ENCODE results near the gene WEE2.

The WEE2 gene

DNA sequence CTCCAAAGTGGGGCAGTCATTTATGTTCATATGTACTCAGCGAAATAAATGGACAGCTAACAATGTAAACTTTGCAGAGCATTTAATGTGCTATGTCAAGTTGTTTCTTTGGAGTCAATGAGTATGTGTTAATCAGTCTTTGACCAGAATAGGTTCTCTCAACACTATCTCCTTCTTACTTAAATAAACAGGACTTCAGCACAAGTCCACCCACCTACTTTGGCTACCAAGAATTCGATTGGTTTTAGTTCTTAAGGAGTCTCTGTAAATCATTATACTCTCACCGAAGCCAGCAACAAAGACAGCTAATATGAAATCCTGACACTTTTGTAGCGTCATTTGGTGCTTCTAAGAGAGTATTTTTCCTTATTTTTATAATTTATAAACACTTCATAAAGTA lies 6.9 kb downstream of the WEE2 start:
- TF ChIP-seq, protein P1, sequence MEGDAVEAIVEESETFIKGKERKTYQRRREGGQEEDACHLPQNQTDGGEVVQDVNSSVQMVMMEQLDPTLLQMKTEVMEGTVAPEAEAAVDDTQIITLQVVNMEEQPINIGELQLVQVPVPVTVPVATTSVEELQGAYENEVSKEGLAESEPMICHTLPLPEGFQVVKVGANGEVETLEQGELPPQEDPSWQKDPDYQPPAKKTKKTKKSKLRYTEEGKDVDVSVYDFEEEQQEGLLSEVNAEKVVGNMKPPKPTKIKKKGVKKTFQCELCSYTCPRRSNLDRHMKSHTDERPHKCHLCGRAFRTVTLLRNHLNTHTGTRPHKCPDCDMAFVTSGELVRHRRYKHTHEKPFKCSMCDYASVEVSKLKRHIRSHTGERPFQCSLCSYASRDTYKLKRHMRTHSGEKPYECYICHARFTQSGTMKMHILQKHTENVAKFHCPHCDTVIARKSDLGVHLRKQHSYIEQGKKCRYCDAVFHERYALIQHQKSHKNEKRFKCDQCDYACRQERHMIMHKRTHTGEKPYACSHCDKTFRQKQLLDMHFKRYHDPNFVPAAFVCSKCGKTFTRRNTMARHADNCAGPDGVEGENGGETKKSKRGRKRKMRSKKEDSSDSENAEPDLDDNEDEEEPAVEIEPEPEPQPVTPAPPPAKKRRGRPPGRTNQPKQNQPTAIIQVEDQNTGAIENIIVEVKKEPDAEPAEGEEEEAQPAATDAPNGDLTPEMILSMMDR (IDR thresholded peaks at IDR 0.05; ENCODE audit: low read depth, low read length), result no peak
- DNase-seq (ENCODE audit: extremely low read depth, low read depth), result no peak

GRCh38 chr7:141715794-141716689 lies 7.9 kb downstream of the WEE2 start:
- TF ChIP-seq, protein P1 (IDR thresholded peaks at IDR 0.05; ENCODE audit: low read depth, low read length), result no peak
- DNase-seq (ENCODE audit: extremely low read depth, low read depth), result no peak

DNA sequence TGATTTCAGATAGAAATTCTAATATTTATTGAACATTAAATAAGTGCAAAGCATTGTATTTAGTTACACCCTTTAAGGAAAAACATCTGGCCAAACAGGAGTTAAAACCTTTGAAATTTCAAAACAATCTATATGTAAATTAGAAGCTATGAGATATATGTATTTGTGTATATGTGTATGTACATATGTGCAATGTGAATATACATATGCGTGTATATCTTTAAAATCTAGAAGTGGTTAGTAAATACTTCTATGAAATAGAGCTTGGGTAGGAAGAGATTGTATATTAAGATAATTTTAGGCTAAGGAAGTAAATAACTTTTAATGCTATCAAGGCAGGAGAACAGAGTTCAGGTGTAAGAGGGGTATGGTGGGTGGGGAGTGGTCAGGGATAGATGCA lies 9.3 kb downstream of the WEE2 start:
- DNase-seq (ENCODE audit: extremely low read depth, low read depth), result no peak
- TF ChIP-seq, protein P1 (IDR thresholded peaks at IDR 0.05; ENCODE audit: low read depth, low read length), result no peak

DNA sequence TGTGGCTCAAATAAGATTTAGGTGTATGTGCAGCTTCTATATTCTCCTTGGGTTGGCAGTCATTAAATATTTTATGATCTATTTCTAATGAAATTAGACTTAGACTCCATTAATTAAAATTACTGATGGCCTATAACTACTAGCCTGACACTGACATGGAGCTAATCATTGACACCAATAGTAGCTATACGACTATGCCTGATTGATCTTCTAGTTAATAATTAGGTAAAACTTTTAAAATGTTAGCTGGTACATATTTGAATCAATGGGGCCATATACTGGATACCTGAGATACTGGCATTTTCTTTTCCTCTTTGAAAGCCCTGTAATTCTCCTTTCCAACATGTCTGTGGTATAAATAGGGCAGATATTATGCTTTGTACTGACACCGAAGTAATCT lies 14.4 kb downstream of the WEE2 start:
- DNase-seq (ENCODE audit: extremely low read depth, low read depth), result no peak
- TF ChIP-seq, protein P1 (IDR thresholded peaks at IDR 0.05; ENCODE audit: low read depth, low read length), result no peak

- no peak for DNase-seq (ENCODE audit: extremely low read depth, low read depth)
- TF ChIP-seq, protein P1 (IDR thresholded peaks at IDR 0.05; ENCODE audit: low read depth, low read length), result no peak
Measured at GRCh38 chr7:141729020-141729419, 20.9 kb downstream of the WEE2 start.

DNA sequence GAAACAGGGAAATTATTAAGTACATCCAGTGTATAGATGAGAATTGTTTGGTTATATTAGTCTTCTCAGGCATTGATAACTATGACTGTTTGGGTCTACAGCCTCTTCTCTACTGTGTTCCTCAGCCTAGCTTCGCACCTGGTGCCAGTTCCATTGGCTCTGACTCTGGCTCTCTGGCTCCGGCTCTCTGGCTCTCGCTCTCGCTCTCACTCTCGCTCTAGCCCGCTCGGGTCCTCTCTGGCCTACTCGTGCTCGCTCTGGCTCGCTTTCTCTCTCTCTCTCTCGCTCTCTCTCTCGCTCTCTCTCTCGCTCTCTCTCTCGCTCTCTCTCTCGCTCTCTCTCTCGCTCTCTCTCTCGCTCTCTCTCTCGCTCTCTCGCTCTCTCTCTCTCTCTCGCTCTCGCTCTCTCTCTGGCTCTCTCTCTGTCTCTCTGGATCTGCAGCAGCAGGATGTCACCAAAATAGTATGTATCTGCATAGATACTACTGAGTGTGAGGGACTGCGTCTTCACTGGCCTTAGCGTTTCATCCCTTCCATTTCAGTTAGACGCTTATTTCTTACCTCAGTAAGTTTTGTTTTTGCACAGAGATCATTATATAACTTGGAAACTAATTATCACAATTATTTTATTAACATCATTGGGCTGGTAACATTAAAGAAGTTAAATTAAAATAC lies 23.5 kb downstream of the WEE2 start:
- DNase-seq (ENCODE audit: extremely low read depth, low read depth), result no peak
- TF ChIP-seq, protein P1 (IDR thresholded peaks at IDR 0.05; ENCODE audit: low read depth, low read length), result no peak

All from AG09319 (cell line).